GM12872 (cell line): ENCODE results near the gene MCF2L2.
A peak's percentile ranks its signal among the peaks of the same experiment; 100 is the strongest.

ENCODE experiments used
- TF ChIP-seq, protein P1 (sequence below): IDR thresholded peaks from 3 replicates; pipeline ENCODE4 v1.5.1; 2011; ENCODE audit warnings: low read depth, mild to moderate bottlenecking, low read length, moderate library complexity; ENCODE audit not compliant: insufficient read depth

MCF2L2 gene

DNA sequence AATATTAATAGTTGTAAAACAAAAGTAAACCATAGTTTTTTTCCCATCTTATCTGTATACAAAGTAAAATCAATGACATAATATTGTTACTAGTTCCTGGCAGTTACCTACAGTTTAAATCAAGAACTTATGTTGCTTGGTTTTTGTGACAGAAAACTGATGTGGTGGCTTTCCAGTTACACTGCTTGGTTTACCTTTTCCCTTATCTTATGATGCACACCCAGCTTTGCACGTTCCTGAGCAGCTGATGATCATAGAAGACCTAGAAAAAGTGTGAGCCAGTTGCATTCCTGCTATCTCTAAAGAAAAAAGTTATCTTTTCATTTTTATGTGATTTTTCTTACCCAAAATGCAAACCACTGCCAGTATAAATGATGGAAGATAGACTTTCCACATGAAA, 229.5 kb downstream of the MCF2L2 start:
- TF ChIP-seq, protein P1, sequence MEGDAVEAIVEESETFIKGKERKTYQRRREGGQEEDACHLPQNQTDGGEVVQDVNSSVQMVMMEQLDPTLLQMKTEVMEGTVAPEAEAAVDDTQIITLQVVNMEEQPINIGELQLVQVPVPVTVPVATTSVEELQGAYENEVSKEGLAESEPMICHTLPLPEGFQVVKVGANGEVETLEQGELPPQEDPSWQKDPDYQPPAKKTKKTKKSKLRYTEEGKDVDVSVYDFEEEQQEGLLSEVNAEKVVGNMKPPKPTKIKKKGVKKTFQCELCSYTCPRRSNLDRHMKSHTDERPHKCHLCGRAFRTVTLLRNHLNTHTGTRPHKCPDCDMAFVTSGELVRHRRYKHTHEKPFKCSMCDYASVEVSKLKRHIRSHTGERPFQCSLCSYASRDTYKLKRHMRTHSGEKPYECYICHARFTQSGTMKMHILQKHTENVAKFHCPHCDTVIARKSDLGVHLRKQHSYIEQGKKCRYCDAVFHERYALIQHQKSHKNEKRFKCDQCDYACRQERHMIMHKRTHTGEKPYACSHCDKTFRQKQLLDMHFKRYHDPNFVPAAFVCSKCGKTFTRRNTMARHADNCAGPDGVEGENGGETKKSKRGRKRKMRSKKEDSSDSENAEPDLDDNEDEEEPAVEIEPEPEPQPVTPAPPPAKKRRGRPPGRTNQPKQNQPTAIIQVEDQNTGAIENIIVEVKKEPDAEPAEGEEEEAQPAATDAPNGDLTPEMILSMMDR = no peak

DNA sequence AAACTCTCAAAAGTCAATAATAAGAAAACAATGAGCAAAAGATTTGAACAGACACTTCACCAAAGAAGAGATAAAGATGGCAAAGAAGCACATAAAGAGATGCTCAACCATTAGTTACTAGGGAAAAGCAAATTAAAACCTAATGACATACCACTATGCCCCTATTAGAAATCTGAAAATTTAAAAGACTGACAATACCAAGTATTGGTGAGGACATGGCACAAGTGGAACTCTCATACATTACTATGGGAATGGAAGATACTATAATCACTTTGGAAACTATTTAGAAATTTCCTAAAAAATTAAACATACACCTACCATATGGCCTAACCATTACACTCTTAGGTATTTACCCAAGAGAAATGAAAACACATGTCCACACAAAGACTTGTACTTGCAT, 230.7 kb downstream of the MCF2L2 start:
- TF ChIP-seq, protein P1 = no peak

DNA sequence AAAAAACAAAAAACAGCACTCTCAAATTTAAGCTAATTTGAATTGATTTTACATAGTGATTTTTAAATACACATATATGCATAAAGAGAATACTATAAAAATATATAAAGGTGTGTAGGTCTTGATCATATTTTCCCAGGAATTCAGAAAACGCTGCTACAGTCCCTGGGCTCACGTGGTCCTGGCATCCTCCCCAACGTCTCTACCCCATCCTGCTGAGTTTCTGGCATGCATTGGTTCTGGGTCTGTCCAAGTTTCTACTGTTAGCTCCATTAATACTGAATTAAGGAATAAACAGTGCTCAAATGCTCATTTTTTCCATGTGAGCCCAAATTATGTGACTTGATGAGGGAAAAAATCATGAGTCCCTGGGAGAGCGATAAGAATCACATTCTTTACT, 233.2 kb downstream of the MCF2L2 start:
- TF ChIP-seq, protein P1 = no peak

DNA sequence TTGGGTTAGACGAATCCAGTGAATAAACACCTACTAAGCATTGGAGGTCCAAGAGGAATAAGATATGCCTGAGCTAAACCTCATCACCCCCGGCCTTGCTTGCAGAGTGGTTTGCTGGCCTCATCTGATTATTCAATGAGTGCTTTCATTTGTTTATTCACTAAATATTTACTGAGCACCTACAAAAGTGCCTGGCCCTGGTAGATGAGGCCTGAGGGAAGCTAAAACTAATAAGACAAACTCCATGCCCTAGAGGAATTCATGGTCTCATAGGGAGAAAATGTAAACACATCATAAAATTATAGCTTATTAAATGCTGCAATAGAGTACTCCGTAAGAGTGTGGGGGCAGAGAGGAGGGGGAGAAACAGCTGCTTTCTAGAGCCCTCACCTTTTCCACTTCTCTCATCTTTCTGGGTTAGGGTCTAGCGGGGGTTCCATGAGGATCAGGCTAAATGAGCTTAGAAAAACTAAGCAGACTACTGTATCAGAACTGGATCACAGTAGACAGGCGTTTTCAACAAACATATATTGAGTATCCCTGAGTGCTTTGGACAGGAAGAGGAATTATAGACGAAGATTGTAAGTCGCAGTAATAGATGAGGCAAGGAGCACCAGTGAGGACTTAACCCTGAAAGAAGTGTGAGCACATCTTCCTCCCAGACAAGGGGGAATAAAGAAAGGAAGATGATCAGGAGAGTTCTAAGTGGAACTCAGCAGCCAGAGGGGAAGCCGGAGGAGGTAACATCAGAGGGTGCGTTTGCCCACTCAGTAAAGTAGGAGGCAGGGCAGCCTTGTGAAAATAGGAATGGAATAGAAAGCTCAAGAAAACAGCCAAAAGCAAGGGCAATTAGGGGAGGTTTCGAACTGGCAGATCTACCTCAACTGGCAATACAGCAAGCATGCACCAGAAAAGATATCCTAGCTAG, 234.4 kb downstream of the MCF2L2 start:
- TF ChIP-seq, protein P1 = no peak

DNA sequence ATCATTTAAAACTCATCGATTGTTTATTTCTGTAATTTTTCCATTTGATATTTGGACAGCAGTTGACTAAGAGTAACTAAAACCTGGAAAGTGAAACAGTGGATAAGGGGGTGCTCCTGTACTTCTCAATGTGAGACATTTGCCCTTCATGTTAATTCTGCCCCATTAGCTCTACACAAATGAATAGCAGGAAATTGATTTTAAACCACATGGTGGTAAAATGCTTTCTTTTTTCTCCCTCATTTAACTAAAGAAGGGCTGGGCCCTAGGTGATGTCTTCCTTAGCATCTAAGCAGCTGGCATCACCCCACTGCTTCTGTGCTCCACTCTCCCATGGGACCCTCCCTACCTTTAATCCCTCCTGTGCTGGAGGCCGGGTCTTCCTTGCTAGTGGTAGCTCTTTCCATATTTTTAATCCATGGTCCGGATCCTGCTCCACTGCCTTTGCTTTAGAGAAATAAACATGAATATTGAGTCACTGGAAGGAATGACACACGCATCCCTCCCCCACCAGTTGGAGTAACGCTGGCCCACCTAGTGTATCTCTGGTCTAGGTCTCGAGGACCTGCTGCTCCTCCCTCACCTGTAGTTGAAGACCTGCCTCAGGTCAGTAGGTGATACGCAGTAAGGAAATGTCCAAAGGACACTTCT, 235.6 kb downstream of the MCF2L2 start:
- TF ChIP-seq, protein P1 = no peak

DNA sequence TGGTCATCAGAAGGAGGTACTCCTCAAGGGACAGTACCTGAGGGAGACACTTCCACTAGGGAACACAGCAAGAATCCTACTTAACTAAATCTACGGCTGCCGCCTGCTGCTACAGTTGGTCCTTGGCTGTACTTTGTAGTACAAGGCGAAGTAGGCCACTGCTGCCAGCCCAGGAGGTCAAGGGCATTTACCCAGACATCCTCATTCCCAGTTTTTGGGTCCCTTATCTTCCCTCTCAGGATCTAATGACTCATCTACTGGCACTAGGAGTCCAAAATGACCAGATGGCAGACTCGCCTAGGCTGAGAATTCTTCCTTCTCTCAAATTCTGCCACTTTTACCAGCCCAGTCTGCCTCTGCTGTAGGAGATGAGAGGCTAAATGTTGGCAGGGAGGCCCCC, 238.8 kb downstream of the MCF2L2 start:
- TF ChIP-seq, protein P1 = no peak

DNA sequence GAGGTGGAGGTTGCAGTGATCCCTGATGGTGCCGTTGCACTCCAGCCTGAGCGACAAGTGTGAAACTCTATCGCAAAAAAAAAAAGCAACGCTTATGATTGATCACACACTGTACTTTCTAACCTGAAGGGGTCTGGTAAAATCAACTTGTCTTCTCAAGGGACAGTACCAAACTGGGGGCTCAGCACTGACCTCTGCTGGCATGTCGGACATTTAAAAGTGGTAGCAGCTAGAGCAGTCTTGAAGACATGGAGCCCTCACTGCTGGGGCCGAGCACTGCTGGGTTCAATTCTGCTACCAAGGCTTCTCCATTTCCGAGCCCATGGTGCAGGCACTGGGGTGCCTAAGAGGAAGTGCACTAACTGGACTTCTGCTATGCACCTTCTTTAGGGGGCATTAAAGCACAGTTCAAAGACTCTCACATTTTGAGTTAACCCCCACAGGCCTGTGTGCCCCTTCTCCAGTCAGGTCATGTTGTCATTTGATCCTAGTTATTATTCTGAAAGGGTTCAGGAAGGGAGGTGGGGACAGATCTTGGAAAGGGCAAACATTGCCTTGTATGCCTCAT, 239.4 kb downstream of the MCF2L2 start:
- TF ChIP-seq, protein P1 = peak; percentile 64
